Body of pancreas (tissue), 4 donors: ENCODE measurements around the gene CNGA3. TPM values are rescaled to one million over a fixed set of nuclear protein-coding genes. Genes with fewer than 3 reads are reported as not detected.

Experiments used
- ATAC-seq: fragments of 150-250 bp; one replicate; pipeline ENCODE4 v1.9.1; 2016
- DNase-seq, 4 donors: peaks; one replicate each; pipeline ENCODE4 v3.0.0-alpha.2; 2019
- H3K27ac ChIP-seq, 4 donors: fragments of 200-600 bp; sonication (generic); 1 replicate in 3 of 4; 2 replicates in 1 of 4; pipeline versions ENCODE4 v1.5.1 to v1.6.1; 2016 to 2019; ENCODE audit warnings: mild to moderate bottlenecking in 1 of 4, mixed read lengths in 1 of 4, moderate library complexity in 1 of 4
- H3K27me3 ChIP-seq, 2 donors: fragments of 200-600 bp; sonication (generic); one replicate each; pipeline ENCODE4 v1.6.0; 2016; ENCODE audit warnings: mild to moderate bottlenecking in 1 of 2
- H3K36me3 ChIP-seq, 2 donors: fragments of 200-600 bp; sonication (generic); replicated peaks in 1 of 2; 2 replicates each; pipeline ENCODE4 v1.5.1; 2016; ENCODE audit warnings: low read depth in 2 of 2; ENCODE audit not compliant: insufficient read depth in 1 of 2
- H3K4me1 ChIP-seq: fragments of 200-600 bp; sonication (generic); one replicate; pipeline ENCODE4 v1.6.0; 2016
- H3K4me3 ChIP-seq, 2 donors: fragments of 200-600 bp; sonication (generic); 1 replicate in 1 of 2; 2 replicates in 1 of 2; pipeline ENCODE4 v1.5.1; 2016 to 2019
- H3K9me3 ChIP-seq, 3 donors: fragments of 200-600 bp; sonication (generic); 1 replicate in 2 of 3; 2 replicates in 1 of 3; pipeline ENCODE4 v1.5.1; 2016
- CTCF ChIP-seq, 7 experiments: fragments of 450-650 bp in 4 of 7; fragments of 200-600 bp in 3 of 7; sonication (generic) in 3 of 7; IDR thresholded peaks; one replicate each; pipeline ENCODE4 v1.5.1; 2016 to 2019; ENCODE audit warnings: antibody characterized with exemption in 7 of 7
- POLR2A ChIP-seq, 3 donors: fragments of 450-650 bp; IDR thresholded peaks; one replicate each; pipeline ENCODE4 v1.6.1; 2016; ENCODE audit warnings: antibody characterized with exemption in 3 of 3, mild to moderate bottlenecking in 2 of 3
- WGBS, 2 donors: methylation state at CpG; one replicate each; pipeline ENCODE4 v1.1.5; 2017; 5-methylcytosine and 5-hydroxymethylcytosine counted together
- intact Hi-C: fragments of 100-400 bp; cut with DNase I; formaldehyde crosslinking; loops from one replicate; pipeline ENCODE4 v1.15.1; 2023
- total RNA-seq, 2 donors: library from RNA; depleted of rRNA; stranded (reverse); fragments of >200 nt; gene quantifications; one replicate each; pipeline ENCODE4 v1.1.0, GENCODE V29; 2016

The CNGA3 gene
- total RNA-seq, 2 donors from 2014 or later, result 1.3 TPM; not detected in 1

DNA sequence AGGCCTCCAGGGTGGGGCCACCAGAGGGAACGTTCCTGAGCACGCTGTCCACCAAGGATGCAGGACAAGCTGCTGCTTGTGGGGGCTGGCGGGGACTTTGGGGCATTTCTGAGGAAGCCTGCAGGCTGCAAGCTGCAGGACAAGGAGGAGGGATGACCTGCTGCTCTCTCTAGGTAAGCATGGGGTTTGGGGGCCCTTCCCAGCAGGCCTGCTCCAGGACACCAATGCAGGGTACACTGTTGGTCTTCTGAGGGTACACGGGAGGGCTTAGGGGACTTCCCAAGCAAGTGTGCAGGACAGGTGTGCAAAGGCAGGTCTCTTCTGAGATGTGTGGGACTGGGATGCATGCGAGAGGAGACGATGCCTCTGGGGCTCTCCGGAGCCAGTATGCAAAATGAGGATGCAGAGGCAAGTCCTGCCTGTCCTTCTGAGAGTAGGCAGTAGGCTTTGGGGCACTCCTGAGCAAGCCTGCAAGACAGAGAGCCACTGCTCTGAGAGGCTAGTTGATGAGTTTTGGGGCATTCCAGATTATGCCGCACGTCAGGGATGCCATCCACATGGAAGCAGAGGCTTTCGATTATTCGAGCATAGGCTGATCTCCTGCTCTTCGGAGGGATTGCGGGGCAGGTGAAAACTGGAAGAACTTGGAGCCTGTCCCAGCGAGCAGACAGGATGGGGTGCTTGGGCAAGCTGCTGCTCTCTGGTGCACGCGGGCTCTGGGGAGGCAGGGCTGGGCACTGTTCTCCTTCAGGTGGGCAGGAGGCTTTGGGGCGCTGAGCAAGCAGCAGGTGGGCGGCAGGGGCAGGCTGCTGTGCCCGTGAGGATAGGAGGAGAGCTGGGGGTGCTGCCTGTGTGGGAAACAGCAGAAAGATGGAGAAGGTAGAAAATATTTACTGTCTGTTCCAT lies 44.6 kb downstream of the CNGA3 start:
- Histone ChIP-seq H3K9me3 (no peaks in the 10 kb centered on the region), H3K36me3 (no peaks in the 10 kb centered on the region), H3K4me1 (no peaks in the 10 kb centered on the region), H3K4me3 (no peak overlapping the region), H3K27ac (no peak overlapping the region), H3K27me3 (no peaks in the 10 kb centered on the region)
- DNase-seq (no peak), ATAC-seq (no peak)
- no peak for TF ChIP-seq POLR2A (IDR thresholded peaks at IDR 0.05)
- TF ChIP-seq CTCF (IDR thresholded peaks at IDR 0.05), result no peak
- intact Hi-C loops, result no loop called here
- 79 to 83% methylated on average over 14 to 19 of the region's 19 CpGs for WGBS, 2 donors

GRCh38 chr2:98391581-98392270 lies 45.5 kb downstream of the CNGA3 start:
- no peak overlapping the region for H3K4me3 ChIP-seq
- no peak overlapping the region for H3K27ac ChIP-seq
- 80 to 92% methylated on average over 3 to 17 of the region's 18 CpGs for whole genome bisulfite sequencing, 2 donors
- H3K36me3 ChIP-seq, result no peaks in the 10 kb centered on the region
- no peaks in the 10 kb centered on the region for H3K9me3 ChIP-seq
- no peak for ATAC-seq
- no peak for TF ChIP-seq POLR2A (IDR thresholded peaks at IDR 0.05)
- TF ChIP-seq CTCF (IDR thresholded peaks at IDR 0.05), result no peak
- H3K4me1 ChIP-seq, result no peaks in the 10 kb centered on the region
- no peak for DNase-seq
- intact Hi-C loops, result no loop called here
- no peaks in the 10 kb centered on the region for H3K27me3 ChIP-seq

GRCh38 chr2:98393354-98393753 lies 47.1 kb downstream of the CNGA3 start:
- Histone ChIP-seq H3K4me1 (no peaks in the 10 kb centered on the region), H3K4me3 (no peak overlapping the region), H3K27ac (no peak overlapping the region), H3K36me3 (no peaks in the 10 kb centered on the region), H3K9me3 (no peaks in the 10 kb centered on the region), H3K27me3 (no peaks in the 10 kb centered on the region)
- ATAC-seq, result no peak
- WGBS, 2 donors, result 84 to 95% methylated on average over 4 to 5 of the region's 5 CpGs
- intact Hi-C loops, result no loop called here
- no peak for DNase-seq
- TF ChIP-seq CTCF (IDR thresholded peaks at IDR 0.05) (no peak), POLR2A (IDR thresholded peaks at IDR 0.05) (no peak)

- Histone ChIP-seq H3K4me3 (no peak overlapping the region), H3K27me3 (no peaks in the 10 kb centered on the region), H3K36me3 (no peaks in the 10 kb centered on the region), H3K4me1 (no peaks in the 10 kb centered on the region), H3K27ac (no peak overlapping the region), H3K9me3 (no peaks in the 10 kb centered on the region)
- intact Hi-C loops, result no loop called here
- no peak for DNase-seq
- TF ChIP-seq POLR2A (IDR thresholded peaks at IDR 0.05) (no peak), CTCF (IDR thresholded peaks at IDR 0.05) (no peak)
- ATAC-seq, result no peak
- 85 to 92% methylated on average over 3 of the region's 3 CpGs for WGBS, 2 donors
Observed at GRCh38 chr2:98394595-98395153, 48.4 kb downstream of the CNGA3 start.
